ENCODE data around the gene CHSY3.

DNA sequence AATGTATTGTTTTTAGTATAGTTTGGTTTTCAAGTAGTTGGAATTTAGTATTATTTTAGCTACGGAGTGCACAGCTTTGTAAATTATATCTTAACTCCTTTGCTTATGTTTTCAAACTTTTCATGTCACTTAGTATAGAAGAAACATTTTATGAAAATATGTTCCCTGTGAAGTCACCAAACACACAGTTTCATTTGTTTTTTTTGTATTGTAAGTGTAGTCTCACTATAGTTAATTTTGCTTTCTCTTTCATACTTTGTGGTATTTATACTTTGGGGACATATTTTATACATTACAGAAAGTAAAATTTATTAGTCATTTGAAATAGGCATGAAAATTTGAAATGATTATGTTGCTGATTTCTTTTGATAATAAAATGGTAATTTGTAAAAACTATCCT is 5.0 kb downstream of the CHSY3 start:
- TF ChIP-seq YY1 (IDR thresholded peaks at IDR 0.05; ENCODE audit: insufficient read depth, insufficient read length) (no peak), ZNF274 (IDR thresholded peaks at IDR 0.05; ENCODE audit: low read depth, low read length) (no peak)

Data from NT2/D1 (cell line).